GM23338 (cell line): ENCODE measurements around the gene CD84. TPM values are rescaled to one million over a fixed set of nuclear protein-coding genes. Genes with fewer than 3 reads are reported as not detected.

Source experiments
- ATAC-seq: fragments of 200-7000 bp; cut with Tn5 transposase; 3 replicates; pipeline ENCODE4 v1.9.1; 2020
- DNase-seq: peaks from one replicate; pipeline ENCODE4 v3.0.0-alpha.2; 2015; ENCODE audit warnings: low spot score
- H2AFZ ChIP-seq: fragments of 200-600 bp; sonication (generic); 2 replicates; pipeline ENCODE4 v1.8.0; 2016; ENCODE audit warnings: antibody characterized with exemption, mild to moderate bottlenecking, moderate library complexity
- H3F3A ChIP-seq: fragments of 200-600 bp; sonication (generic); replicated peaks from 2 replicates; pipeline ENCODE4 v1.8.0; 2017; ENCODE audit warnings: antibody characterized with exemption, mixed run types, low read depth
- H3K27ac ChIP-seq: fragments of 200-600 bp; sonication (generic); 2 replicates; pipeline ENCODE4 v1.6.1; 2016; ENCODE audit warnings: low read depth
- H3K27me3 ChIP-seq: fragments of 200-600 bp; sonication (generic); 2 replicates; pipeline ENCODE4 v1.8.0; 2016; ENCODE audit warnings: mild to moderate bottlenecking, mixed run types, moderate library complexity; ENCODE audit not compliant: insufficient read depth
- H3K36me3 ChIP-seq: fragments of 200-600 bp; sonication (generic); 2 replicates; pipeline ENCODE4 v1.8.0; 2016; ENCODE audit warnings: mild to moderate bottlenecking; ENCODE audit not compliant: insufficient read depth
- H3K4me1 ChIP-seq: fragments of 200-600 bp; sonication (generic); 2 replicates; pipeline ENCODE4 v1.8.0; 2016; ENCODE audit warnings: mild to moderate bottlenecking, moderate library complexity; ENCODE audit not compliant: insufficient read depth
- H3K4me2 ChIP-seq: fragments of 200-600 bp; sonication (generic); 2 replicates; pipeline ENCODE4 v1.7.1; 2017; ENCODE audit warnings: mixed run types
- H3K4me3 ChIP-seq: fragments of 200-600 bp; sonication (generic); 2 replicates; pipeline ENCODE4 v1.6.1; 2016; ENCODE audit warnings: mixed run types
- H3K79me2 ChIP-seq: fragments of 200-600 bp; sonication (generic); replicated peaks from 2 replicates; pipeline ENCODE4 v1.8.0; 2017; ENCODE audit warnings: mild to moderate bottlenecking; ENCODE audit not compliant: insufficient read depth
- H3K9me2 ChIP-seq: fragments of 200-600 bp; sonication (generic); 2 replicates; pipeline ENCODE4 v1.8.0; 2017; ENCODE audit not compliant: insufficient read depth
- H4K20me1 ChIP-seq: fragments of 200-600 bp; sonication (generic); replicated peaks from 2 replicates; pipeline ENCODE4 v1.8.0; 2017; ENCODE audit warnings: mild to moderate bottlenecking; ENCODE audit not compliant: insufficient read depth
- H3K27ac Mint-ChIP-seq: 2 replicates; pipeline ENCODE4 v1.8.0; 2020; ENCODE audit warnings: inconsistent platforms, mild to moderate bottlenecking, moderate library complexity, mixed read lengths
- H3K27me3 Mint-ChIP-seq: 3 replicates; pipeline ENCODE4 v1.8.0; 2022; ENCODE audit warnings: low read depth, mild to moderate bottlenecking, moderate library complexity, mixed read lengths, inconsistent platforms; ENCODE audit not compliant: insufficient read depth, poor library complexity
- H3K36me3 Mint-ChIP-seq: 3 replicates; pipeline ENCODE4 v1.8.0; 2021; ENCODE audit warnings: low read depth, mild to moderate bottlenecking, inconsistent platforms, moderate library complexity, mixed read lengths
- H3K4me1 Mint-ChIP-seq: 3 replicates; pipeline ENCODE4 v1.8.0; 2020; ENCODE audit warnings: mild to moderate bottlenecking, inconsistent platforms, mixed read lengths
- H3K4me3 Mint-ChIP-seq: 3 replicates; pipeline ENCODE4 v1.8.0; 2021; ENCODE audit warnings: moderate library complexity, mild to moderate bottlenecking, inconsistent platforms, mixed read lengths
- H3K9me3 Mint-ChIP-seq: 3 replicates; pipeline ENCODE4 v1.8.0; 2020; ENCODE audit warnings: moderate library complexity, mild to moderate bottlenecking, inconsistent platforms, mixed read lengths
- CREB1 ChIP-seq: fragments of 250-450 bp; sonication (Bioruptor Pico); IDR thresholded peaks from 2 replicates; pipeline ENCODE4 v1.5.0; 2020; ENCODE audit warnings: low read depth, mild to moderate bottlenecking, moderate library complexity
- ETS1 ChIP-seq: IDR thresholded peaks from 2 replicates; pipeline ENCODE4 v1.6.1; 2016; ENCODE audit warnings: antibody characterized with exemption
- EZH2 ChIP-seq: fragments of 200-600 bp; sonication (generic); IDR thresholded peaks from one replicate; pipeline ENCODE4 v1.8.0; 2017; ENCODE audit warnings: antibody characterized with exemption, mild to moderate bottlenecking, low read depth; ENCODE audit not compliant: unreplicated experiment
- EZH2phosphoT487 ChIP-seq: fragments of 200-600 bp; sonication (generic); IDR thresholded peaks from one replicate; pipeline ENCODE4 v1.8.1; 2018; ENCODE audit warnings: antibody characterized with exemption; ENCODE audit not compliant: unreplicated experiment
- NANOG ChIP-seq: IDR thresholded peaks from 2 replicates; pipeline ENCODE4 v1.6.1; 2016; ENCODE audit warnings: antibody characterized with exemption, borderline replicate concordance
- POLR2AphosphoS5 ChIP-seq: IDR thresholded peaks from 2 replicates; pipeline ENCODE4 v1.6.1; 2016; ENCODE audit warnings: antibody characterized with exemption, low read depth
- REST ChIP-seq: IDR thresholded peaks from one replicate; pipeline ENCODE4 v1.6.1; 2018; ENCODE audit warnings: antibody characterized with exemption; ENCODE audit not compliant: unreplicated experiment
- STAT1 ChIP-seq: IDR thresholded peaks from one replicate; pipeline ENCODE4 v1.6.1; 2016; ENCODE audit warnings: antibody characterized with exemption; ENCODE audit not compliant: unreplicated experiment
- ZNF114 ChIP-seq: fragments of 250-450 bp; sonication (Bioruptor Pico); IDR thresholded peaks from 2 replicates; pipeline ENCODE4 v1.5.0; 2020; ENCODE audit warnings: mild to moderate bottlenecking, moderate library complexity
- ZNF331 ChIP-seq: fragments of 250-450 bp; sonication (Bioruptor Pico); IDR thresholded peaks from 2 replicates; pipeline ENCODE4 v1.5.0; 2020; ENCODE audit warnings: low read depth, mild to moderate bottlenecking, moderate library complexity
- ZNF462 ChIP-seq: fragments of 250-450 bp; sonication (Bioruptor Pico); IDR thresholded peaks from 2 replicates; pipeline ENCODE4 v1.5.0; 2020; ENCODE audit warnings: mild to moderate bottlenecking, moderate library complexity
- polyA plus RNA-seq: library from polyadenylated mRNA; unstranded; fragments of >200 nt; fragmentation: Nextera tagmentation; extraction: Ambion mirVana; gene quantifications from 2 replicates; pipeline ENCODE4 v1.2.1, GENCODE V29; 2016
- total RNA-seq: library from RNA; depleted of rRNA; stranded (reverse); fragments of >200 nt; shearing (Covaris generic); gene quantifications from 2 replicates; pipeline ENCODE4 v1.2.3, GENCODE V29; 2014

The CD84 gene
- total and polyA plus RNA-seq, 2 experiments from 2014 or later = not detected

- Mint-ChIP-seq H3K9me3 (peaks cover 5% of the 10 kb centered on the region; the same call in 2 of the 3 replicates), H3K36me3 (no peaks in the 10 kb centered on the region; the same call in 2 of the 3 replicates), H3K27me3 (no peaks in the 10 kb centered on the region), H3K27ac (no peak overlapping the region), H3K4me1 (peaks cover under 1% of the 10 kb centered on the region; the same call in 2 of the 3 replicates), H3K4me3 (no peak overlapping the region)
- no peak overlapping the region for H2AFZ ChIP-seq
- H3K4me1 ChIP-seq = no peaks in the 10 kb centered on the region
- H4K20me1 ChIP-seq = no peaks in the 10 kb centered on the region
- H3K4me2 ChIP-seq = no peak overlapping the region
- no peak for ATAC-seq
- DNase-seq = no peak
- H3K27me3 ChIP-seq = no peaks in the 10 kb centered on the region
- H3K79me2 ChIP-seq = no peaks in the 10 kb centered on the region
- no peak overlapping the region for H3K27ac ChIP-seq
- peaks cover 22% of the 10 kb centered on the region for H3K9me2 ChIP-seq
- H3K36me3 ChIP-seq = no peaks in the 10 kb centered on the region
- no peaks in the 10 kb centered on the region for H3F3A ChIP-seq
- no peak for TF ChIP-seq CREB1 (CRISPR knock-in tag)
- H3K4me3 ChIP-seq = no peak overlapping the region
These were observed 43.9 kb upstream of the CD84 start for GRCh38 chr1:160623227-160623633.

GRCh38 chr1:160622501-160623226 lies 43.4 kb upstream of the CD84 start:
- Histone ChIP-seq H4K20me1 (no peaks in the 10 kb centered on the region), H3K27me3 (no peaks in the 10 kb centered on the region), H3K4me3 (no peak overlapping the region), H3K4me2 (no peak overlapping the region), H3K79me2 (no peaks in the 10 kb centered on the region), H2AFZ (no peak overlapping the region), H3K27ac (no peak overlapping the region), H3K4me1 (no peaks in the 10 kb centered on the region), H3F3A (no peaks in the 10 kb centered on the region), H3K36me3 (no peaks in the 10 kb centered on the region), H3K9me2 (peaks cover 21% of the 10 kb centered on the region)
- H3K27ac Mint-ChIP-seq = no peak overlapping the region
- peaks cover 5% of the 10 kb centered on the region; the same call in 2 of the 3 replicates for H3K9me3 Mint-ChIP-seq
- DNase-seq = no peak
- H3K4me3 Mint-ChIP-seq = no peak overlapping the region
- no peak for TF ChIP-seq POLR2AphosphoS5
- TF ChIP-seq CREB1 (CRISPR knock-in tag) = no peak
- no peak for TF ChIP-seq ZNF331 (CRISPR knock-in tag)
- TF ChIP-seq EZH2 = no peak
- no peak for TF ChIP-seq ETS1
- no peak for TF ChIP-seq EZH2phosphoT487
- TF ChIP-seq ZNF114 (CRISPR knock-in tag) = no peak
- TF ChIP-seq STAT1 = no peak
- no peak for TF ChIP-seq ZNF462 (CRISPR knock-in tag)
- TF ChIP-seq REST = no peak
- TF ChIP-seq NANOG = no peak
- H3K27me3 Mint-ChIP-seq = no peaks in the 10 kb centered on the region
- ATAC-seq = no peak
- H3K36me3 Mint-ChIP-seq = no peaks in the 10 kb centered on the region; the same call in 2 of the 3 replicates
- peaks cover 3% of the 10 kb centered on the region; the same call in 2 of the 3 replicates for H3K4me1 Mint-ChIP-seq
